GM18508 (cell line): ENCODE data around the gene DTHD1.

ENCODE experiments used
- ATAC-seq: cut with Tn5 transposase; IDR thresholded peaks from one replicate; pipeline ENCODE4 v1.9.1; 2021; ENCODE audit warnings: moderate number of reproducible peaks; ENCODE audit not compliant: insufficient read depth, unreplicated experiment

The DTHD1 gene

GRCh38 chr4:36269101-36269500, 12.3 kb upstream of the DTHD1 start:
- ATAC-seq: no peak

- no peak for ATAC-seq
Measured at GRCh38 chr4:36269533-36270173, 11.8 kb upstream of the DTHD1 start.

GRCh38 chr4:36273276-36273675, 8.1 kb upstream of the DTHD1 start:
- ATAC-seq: no peak

GRCh38 chr4:36274158-36274557, 7.3 kb upstream of the DTHD1 start:
- ATAC-seq: no peak

- ATAC-seq: no peak
Measured at GRCh38 chr4:36277533-36277932, 3.9 kb upstream of the DTHD1 start.

- ATAC-seq: no peak
Measured at GRCh38 chr4:36278789-36279188, 2.6 kb upstream of the DTHD1 start.

- no peak for ATAC-seq
Measured at GRCh38 chr4:36280555-36280954, 861 bp upstream of the DTHD1 start.

GRCh38 chr4:36282503-36283030, 1.2 kb downstream of the DTHD1 start:
- ATAC-seq: no peak

GRCh38 chr4:36283912-36284465, 2.6 kb downstream of the DTHD1 start:
- no peak for ATAC-seq

GRCh38 chr4:36285784-36286480, 4.5 kb downstream of the DTHD1 start:
- ATAC-seq: peak; percentile 99

- no peak for ATAC-seq
Measured at GRCh38 chr4:36286481-36286871, 5.1 kb downstream of the DTHD1 start.

- ATAC-seq: no peak
Measured at GRCh38 chr4:36288731-36289426, 7.5 kb downstream of the DTHD1 start.

- ATAC-seq: no peak
Measured at GRCh38 chr4:36290641-36291040, 9.2 kb downstream of the DTHD1 start.

- no peak for ATAC-seq
Measured at GRCh38 chr4:36292556-36293188, 11.3 kb downstream of the DTHD1 start.

GRCh38 chr4:36301127-36301526, 19.7 kb downstream of the DTHD1 start:
- no peak for ATAC-seq

- peak; percentile 89 for ATAC-seq
Measured at GRCh38 chr4:36303426-36304137, 22.2 kb downstream of the DTHD1 start.

GRCh38 chr4:36304138-36304681, 22.8 kb downstream of the DTHD1 start:
- peak; percentile 38 for ATAC-seq

GRCh38 chr4:36308150-36308549, 26.7 kb downstream of the DTHD1 start:
- ATAC-seq: no peak

GRCh38 chr4:36310216-36310615, 28.8 kb downstream of the DTHD1 start:
- no peak for ATAC-seq

GRCh38 chr4:36310793-36311192, 29.4 kb downstream of the DTHD1 start:
- ATAC-seq: peak; percentile 58
